NCI-H2107 treated with DMSO at 0.1 percent for 48 hours (cell line): Measurements from ENCODE around the gene ARHGAP35.
"Not testable (repeated sequence)": the region's sequence is repeated elsewhere in the genome, so short reads cannot be mapped to it uniquely, and the experiment has no call there.

Experiments used
- DNase-seq: peaks from one replicate; lab custom pipeline; 2025; ENCODE audit not compliant: unreplicated experiment; lab: John Stamatoyannopoulos, UW

The ARHGAP35 gene

GRCh38 chr19:46842791-46843190 lies 18.0 kb upstream of the ARHGAP35 start:
- DNase-seq = no peak

- no peak for DNase-seq
Observed at GRCh38 chr19:46844067-46844489, 16.7 kb upstream of the ARHGAP35 start.

DNA sequence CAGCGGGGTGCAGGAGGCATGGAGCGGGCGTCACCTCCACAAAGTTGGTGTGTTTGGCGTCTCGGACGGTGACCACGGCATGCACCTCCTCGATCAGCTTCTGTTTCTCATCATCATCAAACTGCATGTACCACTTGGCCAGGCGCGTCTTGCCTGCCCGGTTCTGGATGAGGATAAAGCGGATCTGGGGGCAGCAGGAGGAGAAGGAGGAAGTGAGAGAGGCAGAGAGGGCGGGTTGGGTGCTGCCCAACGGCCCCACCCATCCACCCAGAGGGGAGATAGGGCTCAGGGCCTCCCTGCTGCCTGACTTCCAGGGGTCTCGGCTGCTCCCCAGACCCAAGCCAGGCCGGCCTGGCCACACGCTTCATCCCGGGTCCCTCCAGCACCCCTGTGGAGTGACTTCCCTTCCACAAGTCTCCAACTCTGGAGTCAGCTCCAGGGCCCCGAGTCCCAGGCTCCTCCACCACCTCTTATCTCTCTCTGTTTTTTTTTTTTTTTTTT lies 14.8 kb upstream of the ARHGAP35 start:
- no peak for DNase-seq

- DNase-seq = no peak
Observed at GRCh38 chr19:46847528-46847927, 13.3 kb upstream of the ARHGAP35 start.

DNA sequence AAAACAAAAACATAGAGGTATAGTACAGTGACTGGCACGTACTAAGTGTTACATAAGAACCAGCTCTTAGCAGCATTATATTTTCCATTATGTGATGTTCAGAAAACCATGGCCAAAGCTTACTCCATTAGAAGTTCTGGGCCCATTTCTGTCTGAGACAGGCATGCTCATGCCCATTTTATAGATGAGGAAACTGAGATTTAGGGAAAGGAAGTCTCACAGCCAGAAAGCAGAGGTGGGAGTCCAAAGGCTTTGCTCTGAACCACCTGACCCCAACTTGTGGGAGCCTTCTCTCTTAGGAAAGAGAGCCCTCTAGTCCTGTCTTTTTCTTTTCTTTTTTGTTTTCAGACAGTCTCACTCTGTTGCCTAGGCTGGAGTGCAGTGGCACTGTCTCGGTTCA lies 12.4 kb upstream of the ARHGAP35 start:
- DNase-seq = no peak

DNA sequence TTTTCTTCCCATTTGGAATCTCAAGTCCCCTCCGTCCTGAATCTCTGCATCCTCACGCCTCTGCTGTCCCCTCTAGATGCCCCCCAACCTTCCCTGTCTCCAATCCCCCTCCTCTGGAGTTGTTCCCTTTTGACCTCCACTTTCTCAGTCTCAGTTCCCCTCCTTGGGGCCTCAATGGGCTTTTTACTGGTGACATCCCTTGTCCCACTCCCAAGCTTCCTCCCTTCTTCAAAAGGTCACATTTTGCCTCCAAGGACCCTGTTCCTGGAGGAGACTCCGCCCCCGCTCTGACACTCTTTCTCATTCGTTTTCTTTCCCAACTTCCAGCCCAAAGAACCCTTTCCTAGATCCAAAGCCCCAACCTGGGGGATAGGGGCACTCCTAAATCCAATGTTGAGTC lies 11.2 kb upstream of the ARHGAP35 start:
- DNase-seq = no peak

DNA sequence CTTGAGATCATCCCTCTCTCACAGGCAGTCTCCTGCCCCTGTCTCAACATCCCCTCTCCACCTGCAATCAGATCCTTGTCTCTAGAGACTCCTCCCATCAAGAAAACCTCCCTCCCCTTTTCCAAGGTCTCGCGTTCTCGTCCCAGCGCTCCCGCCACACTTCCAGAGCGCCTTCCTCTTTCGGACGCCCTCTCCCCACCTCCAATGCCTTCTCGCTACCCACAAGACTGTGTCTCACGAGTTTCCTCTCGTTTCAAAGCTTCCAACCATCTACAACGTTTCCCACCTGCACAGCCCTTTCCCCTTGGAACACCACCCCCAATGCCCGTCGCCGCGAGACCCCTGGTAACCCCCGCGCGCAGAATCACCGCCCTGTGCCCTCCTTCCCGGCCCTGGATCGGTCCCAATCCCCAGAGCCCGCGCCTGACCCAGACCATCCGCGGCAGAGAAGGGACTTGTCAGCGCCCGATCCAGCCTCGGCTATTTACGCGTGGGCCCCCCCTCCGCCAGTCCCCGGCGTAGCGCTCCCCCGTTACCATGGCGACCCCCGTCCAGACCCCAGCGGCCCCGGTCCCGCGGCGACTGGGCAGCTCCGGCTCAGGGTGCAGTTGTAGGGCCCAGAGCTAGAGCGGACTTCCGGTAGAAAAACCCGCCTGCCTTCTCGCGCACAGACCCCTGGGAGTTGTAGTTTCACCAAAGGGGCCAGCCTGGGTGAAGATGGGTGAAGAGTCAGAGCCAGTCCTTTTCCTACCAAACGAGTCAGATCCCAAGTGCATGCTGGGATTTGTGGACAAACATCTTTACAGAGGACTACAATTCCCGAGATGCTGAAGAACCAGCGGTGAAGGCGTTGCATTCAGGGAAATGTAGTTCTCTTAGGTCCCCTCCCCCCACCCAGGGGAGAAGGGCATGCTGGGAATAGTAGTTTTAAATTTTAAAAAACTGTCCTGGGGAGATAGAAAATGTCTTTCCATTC lies 10.3 kb upstream of the ARHGAP35 start, which contains the start of gene AP2S1:
AP2S1 (minus strand) TSS at position 619 of the 976 bp plus-strand sequence; CDS start at position 539, 80 bp downstream.
- peak; percentile 97 for DNase-seq

DNA sequence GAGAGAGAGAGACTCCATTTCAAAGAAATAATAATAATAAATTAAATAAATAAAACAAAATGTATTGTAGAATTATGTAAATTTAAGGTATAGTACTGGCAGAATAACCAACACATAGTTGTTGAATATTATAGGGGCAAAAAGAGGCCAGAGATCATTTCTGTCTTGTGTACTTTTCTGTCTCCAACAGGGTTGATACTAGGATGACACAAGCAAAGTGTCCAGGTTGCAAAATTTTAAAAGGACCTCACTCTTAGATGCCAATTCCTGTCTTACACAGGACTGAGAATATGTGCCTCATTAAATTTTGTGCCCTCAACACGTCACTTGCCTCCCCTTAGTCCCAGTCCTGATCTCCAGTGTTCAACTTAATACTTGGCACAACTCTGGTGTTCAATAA lies 8.0 kb upstream of the ARHGAP35 start:
- no peak for DNase-seq

DNA sequence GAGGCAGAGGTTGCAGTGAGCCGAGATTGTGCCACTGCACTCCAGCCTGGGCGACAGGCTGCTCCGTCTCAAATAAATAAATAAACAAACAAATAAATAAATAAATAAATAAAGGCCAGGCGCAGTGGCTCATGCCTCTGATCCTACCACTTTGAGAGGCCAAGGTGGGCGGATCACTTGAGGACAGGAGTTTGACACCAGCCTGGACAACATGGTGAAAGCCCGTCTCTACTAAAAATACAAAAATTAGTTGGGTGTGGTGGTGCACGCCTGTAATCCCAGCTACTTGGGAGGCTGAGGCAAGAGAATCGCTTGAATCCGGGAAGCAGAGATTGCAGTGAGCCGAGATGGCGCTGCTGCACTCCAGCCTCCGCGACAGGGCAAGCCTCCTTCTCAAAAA lies 6.1 kb upstream of the ARHGAP35 start:
- not testable (repeated sequence) for DNase-seq

DNA sequence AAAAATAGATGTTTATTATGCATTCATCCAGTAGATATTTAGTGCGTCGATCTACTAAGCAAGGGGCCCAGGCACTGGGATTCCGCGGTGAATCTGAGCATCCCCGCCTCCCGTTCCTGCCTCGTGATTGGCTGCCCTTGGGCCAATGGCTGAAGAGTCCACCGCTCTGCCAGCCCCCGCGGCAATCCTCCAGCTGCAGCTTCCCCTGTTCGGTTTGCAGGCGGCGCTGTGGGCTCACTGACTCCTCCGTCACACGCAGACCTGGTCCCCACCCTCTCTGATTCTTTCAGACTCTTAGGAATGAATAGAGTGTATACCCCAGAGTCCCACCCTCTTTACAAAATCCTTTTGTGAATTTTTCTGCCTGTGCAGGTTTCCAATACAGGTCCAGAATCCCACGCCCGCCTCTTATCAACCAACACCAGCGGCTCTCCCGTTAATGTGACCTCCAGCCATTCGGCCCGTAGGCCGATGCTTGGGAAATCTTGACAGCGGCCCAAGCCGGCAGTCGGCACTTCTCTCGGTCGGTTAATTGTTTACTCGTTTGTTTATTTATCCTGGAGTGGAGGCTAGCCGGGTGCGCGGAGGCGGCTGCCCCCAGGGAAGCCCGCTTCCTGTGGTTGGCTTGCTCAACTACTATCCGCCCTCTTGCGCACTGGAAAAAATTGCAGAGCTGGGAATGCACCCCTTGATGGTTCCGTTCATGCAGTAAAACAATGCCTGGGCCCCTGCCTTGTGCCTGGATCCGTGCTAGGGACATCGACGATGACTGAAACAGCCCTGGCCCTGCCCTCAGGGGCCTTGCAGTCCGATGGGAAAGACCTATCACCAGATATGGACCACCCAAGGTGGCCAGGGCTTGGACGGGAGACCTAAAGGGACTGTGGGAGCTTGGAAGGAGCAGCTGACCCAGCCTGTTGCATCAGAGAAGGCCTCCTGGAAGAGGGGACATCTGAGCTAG lies 4.5 kb upstream of the ARHGAP35 start:
- DNase-seq = no peak

DNA sequence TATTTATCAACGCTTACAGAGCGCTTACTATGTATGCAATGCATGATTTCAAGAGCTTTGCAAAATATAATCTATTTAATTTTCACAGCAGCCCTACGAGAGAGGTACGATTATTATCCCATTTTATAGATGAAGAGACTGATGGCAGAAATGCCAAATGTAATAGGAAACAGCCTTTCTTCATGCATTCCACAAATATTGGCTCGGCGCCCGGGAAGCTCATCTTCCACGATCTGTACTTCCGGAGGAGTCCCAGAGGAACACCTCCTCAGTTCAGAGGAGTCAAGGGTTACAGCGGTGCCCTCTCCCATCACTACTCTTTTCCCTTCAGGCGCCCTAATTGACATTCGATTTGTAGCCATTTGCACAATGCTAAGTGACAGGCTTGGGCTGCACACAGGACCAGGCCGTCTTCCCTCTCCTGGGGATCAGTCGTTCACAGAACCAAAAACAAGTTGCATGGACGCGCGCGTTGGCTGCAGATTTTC lies 1.1 kb upstream of the ARHGAP35 start:
- peak; percentile 79 for DNase-seq

GRCh38 chr19:46860125-46860845 lies 512 bp upstream of the ARHGAP35 start:
- peak; percentile 93 for DNase-seq

- peak; percentile 37 for DNase-seq
Observed at GRCh38 chr19:46861691-46862502, 1.1 kb downstream of the ARHGAP35 start.

DNA sequence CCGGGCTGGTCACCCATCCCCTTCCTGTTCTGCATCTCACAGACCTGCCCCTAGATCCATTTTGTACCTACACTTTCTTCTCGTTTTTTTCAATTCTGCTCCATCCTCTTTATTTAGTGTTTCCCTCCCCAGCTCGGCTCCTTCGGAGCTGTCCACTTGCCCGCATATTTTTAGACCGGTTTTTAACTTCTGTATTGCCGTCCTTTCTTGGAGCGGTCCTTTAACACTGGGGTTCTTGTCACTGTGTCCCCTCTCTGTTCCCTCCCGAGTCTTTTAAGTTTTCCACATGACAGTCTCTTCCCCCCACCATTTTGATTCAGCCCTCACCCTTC lies 1.7 kb downstream of the ARHGAP35 start:
- DNase-seq = no peak

DNA sequence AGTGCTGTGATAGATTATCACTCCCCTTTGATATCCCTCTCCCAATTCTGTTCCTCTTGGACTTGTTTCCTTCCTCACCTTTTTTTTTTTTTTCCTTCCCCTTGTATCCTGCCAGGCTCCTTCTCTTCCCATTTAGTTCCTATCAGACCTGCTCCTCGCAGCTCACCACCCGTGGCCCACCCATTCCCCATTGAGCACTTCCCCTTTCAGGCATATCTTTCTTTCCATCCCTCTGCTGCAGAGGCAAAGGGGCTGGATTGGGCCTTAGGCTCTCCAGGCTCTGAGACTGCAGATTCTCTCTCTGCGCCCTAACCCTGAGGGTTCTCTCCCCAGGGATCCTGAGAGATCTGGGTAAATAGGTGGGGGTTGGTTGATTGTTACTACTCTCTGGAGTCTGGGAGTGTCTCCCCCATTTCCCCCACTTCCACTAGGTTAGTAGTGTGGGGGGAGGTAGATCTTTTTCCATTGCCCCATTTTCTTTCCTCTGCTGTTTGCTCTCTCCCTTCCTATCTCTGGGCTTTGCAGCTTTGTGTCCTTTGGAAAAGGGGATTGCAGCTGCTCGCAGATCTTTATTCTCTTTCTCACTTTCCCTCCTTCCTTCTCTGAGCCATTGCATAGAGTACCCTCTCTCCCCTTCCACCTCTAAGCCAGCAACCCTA lies 2.3 kb downstream of the ARHGAP35 start:
- DNase-seq = no peak

DNA sequence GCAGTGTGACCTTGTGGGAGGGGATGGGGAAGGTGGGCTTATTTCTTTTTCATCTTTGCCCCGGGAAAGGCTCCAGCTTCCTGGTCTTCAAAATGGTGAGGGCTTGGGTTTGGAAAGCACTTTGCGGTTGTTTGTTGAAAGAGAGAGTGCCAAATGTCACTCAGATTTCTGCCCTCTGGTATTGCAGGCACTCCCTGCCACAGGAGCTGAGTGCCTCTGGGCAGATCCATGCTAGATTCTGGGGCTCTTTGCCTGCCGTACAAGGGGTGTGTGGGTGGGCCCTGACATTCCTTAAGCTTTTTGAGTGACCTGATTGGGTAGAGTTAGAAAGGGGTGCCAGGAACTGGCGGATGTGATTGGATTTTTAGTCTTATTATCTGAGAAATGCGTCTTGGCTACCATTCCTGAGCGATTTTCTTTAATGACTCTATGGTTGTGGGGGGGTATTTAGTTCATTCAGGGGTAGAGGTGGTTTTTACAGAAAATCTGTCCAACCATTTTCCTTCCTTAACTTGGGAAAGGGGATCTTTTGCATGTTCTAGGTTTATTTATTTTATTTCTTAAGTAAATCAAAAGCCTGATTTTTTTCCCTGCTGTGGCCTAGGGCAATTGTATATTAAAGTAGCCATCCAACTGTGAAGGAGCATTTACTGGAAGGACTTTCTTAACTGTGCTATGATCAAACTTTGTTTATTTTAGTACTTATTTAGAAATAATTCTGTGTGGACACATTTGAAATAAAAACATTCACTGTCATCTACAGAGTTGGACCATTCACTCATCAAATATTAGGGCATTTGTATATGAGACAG lies 3.2 kb downstream of the ARHGAP35 start:
- peak; percentile 36 for DNase-seq

GRCh38 chr19:46866407-46867136 lies 5.8 kb downstream of the ARHGAP35 start:
- no peak for DNase-seq

GRCh38 chr19:46867170-46867569 lies 6.4 kb downstream of the ARHGAP35 start:
- no peak for DNase-seq
